HCEC 1CT (cell line): Measurements from ENCODE around the gene ARMCX1.
"Not testable (repeated sequence)": the region's sequence is repeated elsewhere in the genome, so short reads cannot be mapped to it uniquely, and the experiment has no call there.

Experiments used
- DNase-seq: peaks from one replicate; pipeline ENCODE4 v3.0.0-alpha.2; 2017

The ARMCX1 gene

DNA sequence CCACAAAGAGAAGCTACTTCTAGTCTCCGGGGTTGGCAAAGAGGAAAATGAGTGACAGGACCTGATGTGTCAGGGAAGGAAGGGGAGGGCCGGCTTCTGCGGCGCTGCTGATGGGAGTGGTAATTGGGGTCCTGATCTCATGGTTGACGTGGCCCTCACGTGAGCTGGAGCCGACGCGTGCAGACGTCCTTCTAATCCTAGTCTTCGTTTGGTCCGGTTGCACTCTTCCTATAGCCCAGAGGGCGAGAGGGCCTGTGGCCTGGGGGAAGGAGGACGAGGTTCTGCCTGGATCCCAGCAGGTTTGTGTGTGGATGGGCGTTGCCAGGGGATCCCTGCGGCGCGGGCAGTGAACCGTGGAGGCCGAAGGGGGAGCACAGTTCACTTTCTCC is at the start of gene ARMCX1:
Gene ARMCX1 (plus strand): TSS at position 186 of the 389 bp plus-strand sequence. CDS start 2,384 bp downstream, outside the sequence.
- peak; percentile 64 for DNase-seq

DNA sequence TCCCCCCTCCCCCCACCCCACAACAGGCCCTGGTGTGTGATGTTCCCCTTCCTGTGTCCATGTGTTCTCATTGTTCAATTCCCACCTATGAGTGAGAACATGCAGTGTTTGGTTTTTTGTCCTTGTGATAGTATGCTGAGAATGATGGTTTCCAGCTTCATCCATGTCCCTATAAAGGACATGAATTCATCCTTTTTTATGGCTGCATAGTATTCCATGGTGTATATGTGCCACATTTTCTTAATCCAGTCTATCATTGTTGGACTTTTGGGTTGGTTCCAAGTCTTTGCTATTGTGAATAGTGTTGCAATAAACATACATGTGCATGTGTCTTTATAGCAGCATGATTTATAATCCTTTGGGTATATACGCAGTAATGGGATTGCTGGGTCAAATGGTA is 47.4 kb upstream of the ARMCX1 start:
- not testable (repeated sequence) for DNase-seq

DNA sequence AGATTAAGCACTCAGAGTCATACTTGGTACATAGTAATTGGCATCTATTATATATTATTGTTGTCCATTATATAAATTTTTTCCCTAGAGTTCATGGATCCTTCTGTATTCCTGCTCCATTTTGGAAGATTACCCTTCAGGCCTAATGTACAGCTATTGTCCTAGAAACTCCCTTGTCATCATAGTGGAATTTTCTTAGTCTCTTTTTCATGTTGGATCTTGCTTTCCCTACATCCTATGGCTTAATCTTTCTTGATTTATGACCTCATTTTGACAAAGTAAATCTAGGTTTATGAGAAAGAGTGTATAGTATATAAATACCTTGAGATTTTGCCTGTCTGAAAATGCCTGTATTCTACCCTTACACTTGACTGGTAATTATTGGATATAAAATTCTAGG is 43.0 kb upstream of the ARMCX1 start:
- no peak for DNase-seq

DNA sequence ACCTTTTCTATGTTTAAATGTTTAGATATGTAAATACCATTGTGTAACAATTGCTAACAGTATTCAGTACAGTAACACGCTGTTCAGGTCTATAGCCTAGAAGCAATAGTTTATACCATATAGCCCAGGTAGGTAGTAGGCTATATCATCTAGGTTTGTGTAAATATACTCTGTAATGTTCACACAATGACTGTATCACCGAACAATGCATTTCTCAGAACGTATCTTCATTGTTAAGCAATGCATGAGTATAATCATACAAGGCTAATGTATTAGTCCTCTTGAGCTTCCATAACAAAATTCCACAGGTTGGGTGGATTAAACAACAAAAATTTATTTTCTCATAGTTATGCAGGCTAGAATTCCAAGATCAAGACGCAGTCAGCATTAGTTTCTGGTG is 42.4 kb upstream of the ARMCX1 start:
- DNase-seq = no peak

DNA sequence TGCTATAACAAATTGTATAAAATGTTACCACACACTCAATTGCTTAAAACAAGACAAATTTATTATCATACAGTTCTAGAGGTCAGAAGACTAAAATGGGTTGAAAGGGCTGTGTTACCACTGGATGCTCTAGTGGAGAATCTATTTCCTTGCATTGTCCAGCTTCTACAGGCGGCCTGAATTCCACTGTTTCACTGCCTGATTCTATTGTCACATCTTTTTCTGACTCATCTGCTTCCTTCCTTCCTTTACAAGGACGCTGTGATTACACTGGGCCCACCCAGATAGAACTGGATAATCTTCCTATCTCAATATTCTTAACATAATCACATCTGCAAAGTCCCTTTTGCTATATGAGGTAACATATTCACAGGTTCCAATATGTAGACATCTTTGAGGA is 19.4 kb upstream of the ARMCX1 start:
- no peak for DNase-seq

DNA sequence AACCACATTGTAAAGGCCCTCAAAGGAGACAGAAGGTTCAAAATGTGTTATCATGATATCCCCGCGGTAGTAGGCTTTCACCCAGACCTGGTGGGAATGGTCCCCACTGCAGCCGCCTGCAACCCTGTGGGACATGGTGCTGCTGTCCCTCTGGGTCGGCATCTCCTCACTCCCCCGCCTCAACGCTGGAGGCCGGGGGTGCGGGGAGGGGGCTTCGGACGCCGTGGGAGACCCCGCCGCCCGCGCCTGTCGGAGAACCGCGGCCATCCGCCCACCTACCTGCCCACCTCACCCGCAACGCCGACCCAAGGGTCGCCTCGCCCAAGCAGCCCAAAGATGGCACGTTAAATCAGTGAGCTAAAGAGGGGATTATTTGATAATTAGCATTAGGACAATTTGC is 11.2 kb upstream of the ARMCX1 start:
- DNase-seq = no peak

DNA sequence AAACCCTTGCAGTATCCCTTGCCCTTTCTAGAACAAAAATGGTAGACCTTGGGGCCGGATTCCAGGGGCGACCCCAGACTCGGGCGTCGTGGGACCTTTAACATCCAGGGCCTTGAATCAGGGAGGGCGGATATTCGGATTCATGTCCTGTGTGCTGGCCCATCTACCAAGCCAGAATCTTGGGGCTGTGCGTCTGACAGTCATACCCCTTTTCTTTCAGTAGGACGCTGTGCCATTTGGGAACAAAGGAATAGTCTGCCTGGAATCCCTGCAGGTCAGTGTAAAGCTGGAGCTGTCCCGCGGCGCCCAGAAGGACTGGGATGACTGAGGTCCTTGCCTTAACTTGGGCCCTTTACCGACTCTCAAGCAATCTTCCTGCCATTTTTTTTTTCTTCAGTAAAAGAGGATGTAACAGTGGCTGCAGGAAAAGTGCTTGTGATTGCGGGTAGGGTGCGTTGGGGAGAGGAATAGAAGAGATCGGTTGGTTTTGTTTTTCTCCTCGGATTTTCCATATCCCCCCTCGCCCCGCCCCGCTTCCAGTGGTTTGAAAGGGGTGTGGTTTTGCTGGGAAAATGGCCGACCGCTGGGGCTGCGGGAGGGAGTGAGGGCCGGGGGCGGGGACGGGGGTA is 518 bp downstream of the ARMCX1 start:
- DNase-seq = peak; percentile 22

DNA sequence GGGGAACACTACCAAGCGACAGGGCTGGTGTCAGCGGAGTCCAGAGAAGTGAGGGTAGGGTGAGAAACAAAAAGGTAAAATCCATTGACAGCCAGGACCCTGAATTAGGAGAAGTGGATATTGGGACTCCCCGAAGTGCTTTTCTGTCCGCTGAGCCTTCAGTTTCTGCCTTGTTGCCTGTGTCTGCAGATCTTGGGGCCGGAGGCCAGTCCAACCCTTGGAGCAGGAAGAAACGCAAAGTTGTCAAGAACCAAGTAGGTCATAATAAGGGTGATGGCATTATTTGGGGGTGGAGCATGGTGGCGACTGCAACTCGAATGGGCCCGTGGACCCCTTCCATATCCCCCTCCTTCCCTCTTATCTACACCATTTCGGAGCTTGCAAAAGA is 1.0 kb downstream of the ARMCX1 start:
- no peak for DNase-seq

DNA sequence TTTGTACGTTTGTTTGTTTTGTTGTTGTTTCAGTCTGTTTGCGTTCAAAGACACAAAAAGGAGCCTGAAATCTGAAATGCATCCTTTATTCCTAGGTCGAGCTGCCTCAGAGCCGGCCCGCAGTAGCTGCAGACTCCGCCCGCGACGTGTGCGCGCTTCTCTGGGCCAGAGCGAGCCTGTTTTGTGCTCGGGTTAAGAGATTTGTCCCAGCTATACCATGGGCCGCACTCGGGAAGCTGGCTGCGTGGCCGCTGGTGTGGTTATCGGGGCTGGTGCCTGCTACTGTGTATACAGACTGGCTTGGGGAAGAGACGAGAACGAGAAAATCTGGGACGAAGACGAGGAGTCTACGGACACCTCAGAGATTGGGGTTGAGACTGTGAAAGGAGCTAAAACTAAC is 2.4 kb downstream of the ARMCX1 start:
- DNase-seq = no peak

DNA sequence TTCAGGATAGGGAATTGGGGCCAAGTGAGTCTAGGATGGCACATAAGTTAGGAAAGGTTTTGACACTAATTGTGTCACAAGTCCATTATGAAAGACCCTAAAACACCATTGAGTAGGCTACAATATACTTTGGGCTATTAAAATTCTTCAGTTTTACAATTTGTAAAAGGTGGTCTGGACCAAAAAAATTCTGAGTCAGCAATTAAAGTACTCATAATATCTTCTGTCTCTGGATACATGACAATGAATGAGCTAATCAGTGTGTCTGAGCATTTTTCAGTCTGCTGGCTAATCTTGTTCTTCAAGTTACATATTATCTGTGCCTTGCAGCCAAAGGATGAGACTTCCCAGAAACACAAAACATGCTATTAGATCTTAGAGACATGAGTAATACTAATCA is 14.3 kb downstream of the ARMCX1 start:
- DNase-seq = no peak

DNA sequence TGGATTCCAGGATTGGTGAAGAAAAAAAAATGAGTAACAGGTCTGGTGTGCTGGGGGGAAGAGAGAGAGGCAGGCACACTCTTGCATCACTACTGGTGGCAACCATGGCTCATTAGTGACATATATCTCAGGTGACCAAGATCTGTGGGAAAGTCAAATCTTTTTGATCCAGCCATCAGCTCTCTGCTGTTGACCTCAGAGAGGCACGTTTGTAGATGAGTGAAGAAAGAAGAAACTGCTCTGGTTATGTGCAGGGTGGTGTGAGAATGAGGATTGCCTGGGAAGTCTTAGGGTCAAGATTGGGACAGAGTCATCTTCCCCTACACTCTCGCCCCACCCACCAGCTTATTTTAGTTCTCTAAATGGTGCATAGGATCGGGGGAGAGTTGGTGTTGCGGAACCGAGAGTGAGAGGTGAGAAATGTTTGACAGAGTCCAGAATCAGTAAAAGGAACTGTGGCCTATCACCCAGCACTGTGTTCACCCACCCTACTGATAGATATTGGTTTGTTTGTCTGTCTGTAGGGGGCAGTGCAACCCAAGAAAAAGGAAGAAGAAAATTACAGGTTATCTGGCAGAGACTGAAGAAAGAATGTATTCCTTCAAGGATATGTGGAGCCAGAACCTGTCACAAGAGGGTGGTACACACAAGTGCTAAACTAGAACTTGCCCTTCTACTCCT is 45.5 kb downstream of the ARMCX1 start:
- DNase-seq = peak; percentile 41

DNA sequence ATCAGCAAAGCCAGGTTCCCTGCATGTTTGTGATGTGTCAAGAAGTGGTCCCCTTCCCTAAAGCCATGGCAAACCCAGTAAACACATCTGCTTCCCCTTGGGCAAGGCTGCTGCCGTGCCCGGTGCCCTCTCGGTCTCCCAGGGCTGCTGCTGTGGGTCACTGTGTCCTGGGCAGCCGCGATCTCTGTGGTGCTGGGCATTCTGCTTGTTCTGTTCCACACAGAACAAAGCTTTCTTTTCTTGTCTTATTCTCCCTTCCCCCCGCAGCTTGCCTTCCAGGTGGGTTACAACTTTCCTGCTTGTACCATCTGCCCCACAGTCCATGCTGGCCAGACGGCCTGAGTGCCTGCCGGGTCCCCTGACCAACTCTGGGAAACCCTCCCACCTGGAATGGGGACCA is 49.2 kb downstream of the ARMCX1 start:
- DNase-seq = not testable (repeated sequence)

DNA sequence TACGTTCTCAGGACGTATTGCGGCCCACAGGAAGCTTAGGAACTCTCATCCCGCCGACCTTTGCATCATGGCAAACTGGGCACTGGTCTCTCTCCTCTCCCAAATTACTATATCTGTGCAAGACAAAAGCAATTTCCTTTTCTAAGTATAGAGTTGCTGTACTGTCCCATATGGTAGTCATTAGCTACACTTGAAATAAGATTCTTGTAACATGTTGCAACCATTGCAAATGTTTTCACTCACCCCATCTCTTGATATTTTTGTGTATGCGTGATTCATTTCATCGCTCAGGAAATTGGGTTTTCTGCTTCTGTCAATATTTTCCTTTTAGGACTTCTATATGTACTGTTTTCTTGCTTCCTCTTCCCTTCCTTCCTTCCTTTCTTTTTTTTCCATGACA is 51.7 kb downstream of the ARMCX1 start:
- peak; percentile 5 for DNase-seq
